GM18502 (cell line): ENCODE data around the gene SOCS1.

Source experiments
- ATAC-seq: cut with Tn5 transposase; IDR thresholded peaks from one replicate; pipeline ENCODE4 v1.9.1; 2021; ENCODE audit warnings: mild to moderate bottlenecking; ENCODE audit not compliant: unreplicated experiment, poor library complexity

Gene SOCS1

DNA sequence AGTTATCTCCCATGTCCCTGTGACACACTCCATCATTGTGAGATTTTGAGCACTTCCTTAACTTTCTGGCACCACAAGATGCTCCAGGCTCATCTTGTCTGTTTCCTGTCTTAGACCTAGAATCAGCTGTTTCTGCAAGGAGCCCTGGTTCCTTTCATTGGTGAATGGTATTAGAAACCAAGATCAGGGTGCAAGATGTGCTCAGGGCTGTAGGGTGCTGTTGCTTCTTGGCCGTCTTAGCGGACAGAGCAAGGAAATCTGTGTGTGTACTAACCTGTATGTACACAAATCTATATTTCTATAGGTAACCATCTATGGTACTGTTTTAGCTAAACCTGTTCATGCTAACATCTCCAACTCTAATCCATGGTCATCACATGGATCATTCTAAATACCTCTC lies 33.2 kb upstream of the SOCS1 start:
- ATAC-seq, result no peak

DNA sequence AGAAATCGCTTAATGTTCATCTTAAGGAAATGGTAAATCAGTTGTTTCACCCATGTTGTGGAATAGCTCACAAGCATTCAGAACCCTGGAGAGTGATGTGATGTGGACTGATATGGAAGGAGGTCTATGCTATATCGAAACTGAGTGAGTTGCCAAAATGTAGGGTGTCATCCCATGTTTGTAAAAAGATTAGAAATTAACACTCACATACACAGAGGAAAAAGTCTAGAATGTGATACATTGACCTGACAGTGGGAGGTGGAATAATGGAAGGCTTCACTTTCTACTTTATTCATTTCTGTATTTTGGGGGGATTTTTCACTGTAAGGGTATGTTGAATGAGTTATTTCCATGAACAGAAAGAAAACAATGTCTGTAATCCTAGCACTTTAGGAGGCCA lies 29.8 kb upstream of the SOCS1 start:
- no peak for ATAC-seq

DNA sequence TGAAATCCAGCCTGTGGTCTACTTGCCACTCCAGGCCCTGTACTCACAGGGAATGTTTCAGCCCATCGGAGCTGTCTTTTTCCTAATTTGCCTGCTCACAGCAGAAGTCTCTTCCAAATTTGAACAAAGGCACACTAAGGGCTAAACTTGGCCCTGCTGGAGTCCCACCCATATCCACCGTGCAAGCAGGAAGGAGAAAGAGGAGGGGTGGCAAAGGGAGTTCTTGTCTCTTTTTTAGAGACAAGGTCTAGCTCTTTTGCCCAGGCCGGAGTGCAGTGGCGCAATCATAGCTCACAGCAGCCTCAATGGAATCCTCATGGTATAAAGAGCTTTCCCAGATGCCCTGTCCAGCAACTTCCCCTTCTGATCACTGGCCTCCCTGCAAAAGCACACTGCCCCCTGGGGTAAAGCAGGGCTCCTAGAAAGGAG lies 27.8 kb upstream of the SOCS1 start:
- no peak for ATAC-seq

DNA sequence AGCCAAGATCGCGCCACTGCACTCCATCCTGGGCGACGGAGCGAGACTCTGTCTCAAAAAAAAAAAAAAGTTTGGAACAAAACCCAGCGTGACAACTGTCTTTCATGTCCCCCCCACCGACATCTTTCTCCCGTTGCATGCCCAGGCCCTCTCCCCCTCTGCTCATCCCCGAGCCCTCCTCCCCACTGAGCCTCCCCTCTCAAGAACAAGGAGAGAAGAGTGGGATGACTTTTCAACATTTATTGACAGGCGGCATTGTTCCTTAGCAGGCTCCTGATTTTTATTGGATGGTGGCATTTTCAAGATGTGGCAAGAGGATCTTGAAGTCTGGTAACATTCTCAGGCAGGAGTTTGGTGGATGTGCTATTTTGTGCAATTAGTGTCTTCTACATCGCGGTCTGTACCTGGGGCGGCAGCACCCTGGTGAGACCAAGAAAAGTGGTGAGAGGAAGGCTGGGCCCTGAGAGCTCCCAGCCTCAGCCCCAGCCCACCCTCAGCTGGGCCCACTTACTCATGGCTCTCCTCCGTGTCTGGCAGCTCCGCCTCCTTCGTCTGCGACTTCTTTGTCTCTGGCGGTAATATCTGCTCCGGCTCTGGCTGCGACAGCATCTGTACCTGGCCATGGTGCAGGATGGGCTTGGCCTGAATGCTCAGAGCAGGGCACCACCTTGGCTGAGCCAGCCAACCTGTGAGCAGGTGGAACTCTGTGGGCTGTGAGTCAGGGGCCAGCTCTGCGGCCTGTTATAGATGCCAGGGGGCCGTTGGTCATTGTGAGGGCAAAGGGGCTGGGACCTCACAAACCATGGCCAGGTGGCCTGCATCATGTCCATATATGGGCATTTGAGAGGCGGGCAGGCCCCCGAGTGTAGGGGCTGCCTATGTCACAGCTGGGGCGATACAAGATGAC lies 24.9 kb upstream of the SOCS1 start, which contains the start of gene PRM1:
Gene PRM1, minus strand, starts transcription at position 715 of the 907 bp plus-strand sequence. Its CDS starts 92 bp downstream, at position 623.
- ATAC-seq, result no peak

DNA sequence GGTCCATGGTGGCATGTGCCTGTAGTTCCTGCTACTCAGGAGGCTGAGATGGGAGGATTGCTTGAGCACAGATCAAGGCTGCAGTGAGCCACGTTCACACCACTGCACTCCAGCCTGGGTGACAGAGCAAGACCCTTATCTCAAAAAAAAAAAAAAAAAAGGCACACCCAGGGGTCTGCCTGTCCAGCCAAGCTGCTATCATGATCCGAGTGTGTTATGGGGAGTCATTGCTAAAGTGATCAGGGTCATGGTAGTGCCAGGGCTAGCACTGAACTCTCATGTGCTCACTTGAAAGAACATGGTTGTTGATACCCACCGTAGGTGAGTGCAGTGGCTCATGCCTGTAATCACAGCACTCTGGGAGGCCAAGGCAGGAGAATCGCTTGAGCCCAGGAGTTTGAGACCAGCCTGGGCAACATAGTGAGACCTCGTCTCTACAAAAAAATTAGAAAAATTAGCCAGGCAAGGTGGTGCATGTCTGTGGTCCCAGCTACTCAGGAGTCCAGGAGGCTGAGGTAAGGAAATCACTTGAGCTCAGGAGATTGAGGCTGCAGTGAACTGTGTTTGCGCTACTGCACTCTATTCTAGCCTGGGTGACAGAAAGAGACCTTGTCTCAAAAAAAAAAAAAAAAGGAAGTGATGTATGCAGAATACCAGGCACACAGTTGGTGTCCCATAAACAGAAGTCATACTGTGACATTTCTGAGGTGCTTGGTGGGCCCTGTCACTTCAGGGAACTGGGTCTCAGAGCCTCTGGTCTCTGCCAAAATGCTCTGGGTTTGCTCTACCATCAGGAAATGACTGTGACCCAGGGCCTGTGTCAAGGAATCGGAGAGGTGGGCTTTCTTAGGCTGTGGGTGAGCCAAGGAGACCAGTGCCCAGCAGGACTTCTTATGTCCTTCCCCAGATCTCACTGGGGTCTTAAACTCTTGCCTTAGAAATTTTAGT lies 23.0 kb upstream of the SOCS1 start:
- ATAC-seq, result no peak

DNA sequence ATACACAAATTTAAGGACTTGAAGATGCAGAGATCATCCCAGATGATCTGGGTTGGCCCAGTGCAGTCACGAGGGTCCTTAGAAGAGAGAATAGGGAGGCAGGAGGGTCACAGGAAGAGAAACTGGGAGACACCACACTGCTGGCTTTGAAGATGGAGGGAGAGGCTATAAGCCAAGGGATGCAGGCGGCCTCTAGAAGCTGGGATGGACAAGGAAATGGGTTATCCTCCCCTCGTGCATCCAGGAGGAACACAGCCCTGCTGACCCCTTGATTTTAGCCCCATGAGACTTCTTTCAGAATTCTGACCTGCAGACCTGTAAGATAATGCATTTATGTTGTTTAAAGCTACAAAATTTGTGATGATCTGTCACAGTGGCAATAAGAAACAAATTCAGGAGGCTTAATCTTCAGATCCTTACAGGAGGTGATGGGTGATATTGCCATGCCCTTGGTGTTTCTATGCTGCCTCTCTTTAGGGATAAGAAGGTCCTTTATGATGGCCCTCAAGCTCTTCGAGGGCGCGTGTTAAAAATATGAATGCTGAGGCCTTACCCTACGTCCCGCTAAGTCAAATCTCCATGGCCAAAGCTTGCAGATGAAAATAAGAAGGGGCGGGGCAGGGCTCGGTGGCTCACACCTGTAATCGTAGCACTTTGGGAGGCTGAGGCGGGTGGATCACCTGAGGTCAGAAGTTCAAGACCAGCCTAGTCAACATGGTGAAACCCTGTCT lies 21.8 kb upstream of the SOCS1 start:
- no peak for ATAC-seq

DNA sequence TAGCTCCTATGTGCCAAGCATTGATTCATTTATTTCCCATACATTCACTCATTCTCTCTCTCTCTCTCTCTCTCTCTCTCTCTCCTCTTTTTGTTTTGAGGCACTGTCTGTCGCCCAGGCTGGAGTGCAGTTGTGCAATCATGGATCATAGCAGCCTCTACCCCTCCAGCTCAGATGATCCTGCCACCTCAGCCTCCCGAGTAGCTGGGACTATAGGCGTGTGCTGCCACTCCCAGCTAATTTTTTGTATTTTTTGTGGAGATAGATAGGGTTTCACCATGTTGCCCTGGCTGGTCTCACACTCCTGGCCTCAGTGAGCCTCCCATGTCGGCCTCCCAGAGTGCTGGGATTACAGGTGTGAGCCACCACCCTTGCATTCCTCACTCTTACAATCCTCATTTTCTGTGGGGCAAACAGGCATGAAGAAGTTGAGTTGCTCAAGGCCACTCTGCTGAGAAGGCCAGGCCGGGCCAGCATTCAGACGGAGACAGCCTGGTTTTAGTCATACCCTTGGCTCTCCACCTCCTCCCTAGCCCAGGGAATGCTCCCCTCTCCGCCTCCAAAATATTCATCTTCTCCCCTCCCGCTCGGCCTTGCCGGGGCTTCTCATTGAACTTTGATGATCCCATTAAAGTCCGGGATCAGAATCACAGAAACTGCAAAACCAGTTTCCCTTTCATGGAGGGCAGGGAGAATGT lies 21.0 kb upstream of the SOCS1 start:
- ATAC-seq, result no peak

DNA sequence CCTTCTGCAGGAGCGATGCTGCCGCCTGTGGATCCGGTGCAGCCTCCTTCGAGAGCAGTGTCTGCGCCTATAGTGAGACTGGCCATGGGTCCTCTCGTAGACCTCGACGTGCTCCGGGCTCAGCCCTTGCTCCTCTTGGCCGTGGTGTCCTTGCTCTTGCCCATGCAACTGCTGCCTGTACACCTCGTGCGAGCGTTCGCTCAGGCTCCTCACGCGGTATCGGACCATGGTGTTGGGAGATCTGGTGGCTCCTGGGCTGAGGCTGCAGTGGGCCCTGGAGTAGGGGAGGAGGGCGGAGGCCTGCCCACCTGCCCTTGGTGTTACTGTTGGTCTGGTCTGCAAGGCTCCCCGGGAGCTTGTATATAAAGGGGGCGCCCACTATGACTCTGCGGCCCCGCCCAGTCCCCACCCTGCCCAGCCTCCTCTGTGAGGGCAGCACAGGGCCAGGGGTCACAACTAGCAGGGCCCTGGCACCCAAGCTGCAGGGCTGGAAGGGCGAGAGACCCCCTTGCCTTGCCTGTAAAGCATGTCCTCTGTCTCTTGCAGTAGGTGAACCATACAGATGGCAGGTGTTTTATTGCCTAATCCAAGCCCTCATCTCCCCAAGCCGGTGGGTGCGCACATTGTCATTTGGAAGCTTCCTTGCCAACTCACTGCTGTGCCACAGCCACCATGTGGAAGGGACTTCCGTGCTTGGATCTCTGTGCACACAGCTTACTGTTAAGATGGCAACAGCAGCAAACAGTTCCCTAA lies 20.3 kb upstream of the SOCS1 start, which contains the start of gene PRM2:
Gene PRM2, minus strand, starts transcription at position 338 of the 753 bp plus-strand sequence. Its CDS starts 110 bp downstream, at position 228.
- ATAC-seq, result no peak

DNA sequence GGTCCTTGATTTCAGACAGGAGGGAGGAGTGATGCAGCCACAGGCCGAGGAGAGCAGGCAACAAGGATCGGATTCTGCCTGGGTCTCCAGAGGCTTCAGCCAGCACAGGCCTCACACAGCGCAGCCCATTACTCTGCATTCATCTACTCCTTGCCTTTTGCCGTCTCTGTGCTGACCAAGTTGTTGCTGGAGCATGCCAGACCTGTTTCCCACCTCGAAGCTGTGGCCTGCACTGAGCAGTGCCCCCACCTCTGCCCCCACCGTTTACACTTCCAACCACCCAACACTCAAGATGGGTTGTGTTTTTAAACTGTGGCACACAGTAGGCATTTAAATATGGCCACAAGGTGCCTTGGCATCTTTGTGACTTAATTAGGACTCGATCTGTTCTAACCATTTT lies 19.0 kb upstream of the SOCS1 start:
- ATAC-seq, result no peak

DNA sequence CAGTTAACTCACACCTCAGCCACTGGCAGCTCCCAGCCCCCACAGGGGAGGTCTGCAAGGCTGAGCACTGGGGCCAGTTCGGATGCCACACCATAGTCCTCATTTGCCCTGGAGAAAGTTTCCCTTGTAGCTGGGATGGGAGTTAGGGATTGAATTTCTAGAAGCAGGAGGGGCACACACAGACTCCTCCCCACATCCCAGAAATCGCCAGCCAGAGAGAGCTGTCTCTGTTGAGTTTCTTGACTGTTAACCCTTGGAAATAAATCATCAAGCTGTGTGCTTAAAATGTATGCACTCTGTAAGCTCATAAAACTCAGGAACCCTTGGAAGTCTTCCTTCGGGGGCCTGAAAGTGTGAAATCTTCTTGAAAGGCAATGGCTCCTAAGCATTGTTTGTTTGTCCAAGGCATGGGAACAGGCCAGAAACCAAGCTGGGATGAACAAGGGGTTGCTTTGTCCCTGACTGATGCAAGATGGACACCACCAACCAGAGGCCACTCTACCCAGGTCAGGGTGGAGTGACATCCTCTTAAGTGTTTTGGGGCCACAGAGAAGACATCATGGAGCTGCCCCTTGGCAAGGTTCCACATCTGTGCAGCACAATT lies 17.8 kb upstream of the SOCS1 start:
- ATAC-seq, result no peak

DNA sequence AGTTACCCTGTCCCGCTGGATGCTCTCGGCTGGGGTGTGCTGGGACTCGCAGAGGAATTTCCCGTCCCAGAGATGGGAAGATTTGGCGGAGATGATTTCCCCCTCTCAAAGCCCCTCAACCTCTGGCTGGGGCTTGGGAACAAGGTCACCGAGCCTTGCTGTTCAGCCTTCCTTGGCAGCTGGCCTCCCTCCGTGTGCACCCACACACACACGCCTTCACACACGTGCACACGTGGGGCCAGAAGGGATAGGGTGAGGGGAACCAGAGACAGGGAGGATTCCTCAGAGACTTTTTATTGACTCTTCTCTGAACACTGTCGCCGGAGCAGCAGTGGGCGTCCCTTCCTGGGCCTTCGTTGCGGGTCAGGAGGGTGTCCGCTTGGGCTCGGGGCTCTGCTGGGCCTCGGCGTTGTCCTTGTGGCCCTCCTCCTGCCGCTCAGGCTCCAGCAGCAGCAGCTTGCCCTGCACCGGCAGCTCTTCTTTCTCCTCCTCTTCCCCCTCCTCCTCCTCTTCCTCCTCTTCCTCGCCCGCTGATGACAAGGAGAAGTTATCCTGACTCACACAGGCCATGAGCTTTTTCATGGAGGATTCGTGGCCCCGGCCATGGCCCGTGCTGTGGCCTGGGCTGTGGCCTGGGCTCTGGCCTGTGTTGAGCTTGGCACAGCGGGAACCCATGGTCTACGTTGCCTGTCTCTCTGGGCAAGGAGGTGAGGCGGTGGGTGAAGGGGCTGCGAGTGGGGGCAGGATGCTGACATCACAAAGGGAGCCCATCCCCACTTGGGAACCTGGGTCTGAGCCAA lies 17.1 kb upstream of the SOCS1 start, which contains the start of gene PRM3:
Gene PRM3, minus strand, starts transcription at position 709 of the 800 bp plus-strand sequence. Its CDS starts 34 bp downstream, at position 675.
- no peak for ATAC-seq

DNA sequence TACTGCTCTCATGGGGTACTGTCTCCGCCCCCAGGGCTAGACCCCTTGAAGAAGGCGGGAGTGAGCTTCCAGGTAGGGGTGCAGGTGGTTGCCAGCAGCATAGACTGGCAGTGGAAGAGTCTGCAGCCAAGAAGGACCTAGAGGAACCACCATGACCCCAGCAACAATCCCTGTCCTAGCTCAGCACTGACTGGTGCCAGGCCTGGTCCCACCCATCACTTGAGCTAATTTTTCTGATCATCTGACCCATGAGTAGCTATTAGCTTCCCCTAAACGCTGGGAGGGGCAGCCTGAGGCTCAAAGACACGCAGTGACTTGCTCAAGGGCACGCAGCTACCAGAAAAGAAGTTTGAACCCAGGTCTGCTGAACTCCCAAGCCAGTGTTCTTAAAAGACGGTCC lies 16.5 kb upstream of the SOCS1 start:
- no peak for ATAC-seq

DNA sequence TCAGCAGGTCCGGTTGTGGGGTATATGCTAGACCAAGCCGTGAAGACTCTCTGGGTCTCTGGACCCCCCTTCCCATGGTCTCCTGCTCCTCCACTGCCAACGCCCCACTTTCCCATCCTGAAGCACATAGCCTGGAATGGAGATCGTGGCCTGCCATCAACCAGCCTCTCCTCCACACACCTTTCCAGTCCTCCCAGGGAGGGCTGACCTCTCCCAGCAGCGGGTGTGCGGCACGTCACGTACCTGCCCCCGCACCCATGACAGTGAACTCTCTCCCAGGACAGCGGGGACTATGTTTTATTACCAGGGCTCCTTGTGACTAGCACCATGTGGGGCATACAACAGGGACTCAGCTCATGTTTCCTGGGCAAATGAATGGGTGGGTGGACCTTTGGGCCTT lies 15.6 kb upstream of the SOCS1 start:
- no peak for ATAC-seq

DNA sequence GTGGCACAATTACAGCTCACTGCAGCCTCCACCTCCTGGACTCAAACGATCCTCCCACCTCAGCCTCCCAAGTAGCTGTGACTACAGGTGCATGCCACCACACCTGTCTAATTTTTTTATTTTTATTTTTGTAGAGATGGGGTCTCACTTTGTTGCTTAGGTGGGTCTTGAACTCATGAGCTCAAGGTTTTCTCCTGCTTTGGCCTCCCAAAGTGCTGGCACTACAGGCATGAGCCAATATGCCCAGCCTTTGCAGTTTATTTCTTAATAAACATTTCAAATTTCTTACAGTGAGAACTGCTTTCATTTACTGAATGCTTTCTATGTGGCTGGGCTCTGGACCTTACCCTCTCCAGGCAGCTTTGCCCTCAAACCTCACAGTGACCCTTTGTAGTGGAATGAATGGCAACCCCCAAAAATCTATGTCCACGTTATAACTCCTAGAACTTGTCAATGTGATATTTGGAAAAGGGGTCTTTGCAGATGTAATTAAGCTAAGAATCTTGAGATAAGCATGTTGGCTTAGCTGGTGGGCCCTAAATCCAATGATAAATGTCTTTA lies 14.7 kb upstream of the SOCS1 start:
- no peak for ATAC-seq

DNA sequence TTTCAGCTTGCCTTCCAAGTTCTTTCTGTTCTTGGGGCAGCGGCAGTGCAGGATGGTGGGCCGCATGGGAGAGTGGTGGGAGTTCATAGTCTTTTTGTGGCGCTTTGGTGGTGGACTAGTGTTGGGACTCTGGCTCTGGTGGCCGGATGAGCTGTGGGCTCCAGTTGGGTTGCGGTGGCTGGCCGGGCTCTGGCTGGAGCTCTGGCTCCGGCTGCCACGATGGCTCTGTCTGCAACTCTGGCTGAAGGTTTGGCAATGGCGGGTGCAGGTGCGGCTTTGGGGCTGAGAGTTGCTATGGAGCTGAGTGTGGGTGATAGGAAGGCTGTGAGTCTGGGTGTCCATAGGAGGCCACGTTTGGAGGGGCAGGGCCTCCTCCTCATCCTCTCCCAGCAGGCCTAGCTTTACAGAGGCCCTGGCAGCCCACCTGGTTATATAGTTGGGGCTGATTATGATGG lies 12.9 kb upstream of the SOCS1 start, which contains the start of gene TNP2:
Gene TNP2, minus strand, starts transcription at position 405 of the 455 bp plus-strand sequence. Its CDS starts 63 bp downstream, at position 342.
- no peak for ATAC-seq

DNA sequence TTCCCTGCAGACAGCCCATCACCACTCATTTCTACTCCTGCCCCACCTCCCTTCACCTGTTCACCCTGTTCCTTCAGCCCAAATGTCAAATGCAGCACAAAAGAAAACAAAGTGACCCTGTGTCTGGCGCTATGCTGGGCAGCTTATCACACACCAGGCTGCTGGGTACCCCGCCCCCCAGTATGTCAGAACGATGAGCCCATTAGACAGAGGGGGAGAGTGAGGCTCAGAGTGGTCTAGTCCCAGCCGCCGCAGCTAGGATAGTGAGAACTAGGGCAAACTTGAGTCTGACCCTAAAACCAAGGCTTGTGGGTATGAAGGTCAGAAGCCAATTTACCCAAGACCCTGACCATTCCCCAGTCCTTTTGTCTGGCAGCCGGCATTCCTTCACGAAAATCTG lies 9.1 kb upstream of the SOCS1 start:
- ATAC-seq, result no peak
